ENCODE measurements around the gene ANKK1.

The ANKK1 gene

GRCh38 chr11:113350336-113351067 is 37.1 kb upstream of the ANKK1 start:
- Histone ChIP-seq H3K4me1 (ENCODE audit: insufficient read depth, insufficient read length) (peaks cover 2% of the 10 kb centered on the region), H3K36me3 (ENCODE audit: insufficient read depth, insufficient read length, low read length) (peaks cover 3% of the 10 kb centered on the region), H3K27me3 (ENCODE audit: insufficient read depth, insufficient read length) (no peaks in the 10 kb centered on the region), H3K9me3 (ENCODE audit: insufficient read depth, low read length) (no peaks in the 10 kb centered on the region), H3K4me3 (ENCODE audit: insufficient read length, low read depth) (no peak overlapping the region), H3K9ac (ENCODE audit: insufficient read length, low read depth) (no peak overlapping the region)
- no peak for DNase-seq (ENCODE audit: low read depth, low spot score)
- TF ChIP-seq ZNF274 (IDR thresholded peaks at IDR 0.05; ENCODE audit: low read depth, low read length), result no peak
- no peak for TF ChIP-seq YY1 (IDR thresholded peaks at IDR 0.05; ENCODE audit: insufficient read depth, insufficient read length)
- no peak for TF ChIP-seq SUZ12 (IDR thresholded peaks at IDR 0.05; ENCODE audit: extremely low read depth, insufficient read depth, insufficient read length)

- no peak for TF ChIP-seq YY1 (IDR thresholded peaks at IDR 0.05; ENCODE audit: insufficient read depth, insufficient read length)
- TF ChIP-seq SUZ12 (IDR thresholded peaks at IDR 0.05; ENCODE audit: extremely low read depth, insufficient read depth, insufficient read length), result no peak
- no peak for TF ChIP-seq ZNF274 (IDR thresholded peaks at IDR 0.05; ENCODE audit: low read depth, low read length)
- Histone ChIP-seq H3K9me3 (ENCODE audit: insufficient read depth, low read length) (peaks cover 5% of the 10 kb centered on the region), H3K4me3 (ENCODE audit: insufficient read length, low read depth) (no peak overlapping the region), H3K9ac (ENCODE audit: insufficient read length, low read depth) (no peak overlapping the region), H3K4me1 (ENCODE audit: insufficient read depth, insufficient read length) (peaks cover 2% of the 10 kb centered on the region), H3K27me3 (ENCODE audit: insufficient read depth, insufficient read length) (no peaks in the 10 kb centered on the region), H3K36me3 (ENCODE audit: insufficient read depth, insufficient read length, low read length) (peaks cover 3% of the 10 kb centered on the region)
- DNase-seq (ENCODE audit: low read depth, low spot score), result no peak
Observed at GRCh38 chr11:113351068-113351450, 36.5 kb upstream of the ANKK1 start.

- H3K4me1 ChIP-seq (ENCODE audit: insufficient read depth, insufficient read length), result peaks cover 2% of the 10 kb centered on the region
- no peak for TF ChIP-seq YY1 (IDR thresholded peaks at IDR 0.05; ENCODE audit: insufficient read depth, insufficient read length)
- TF ChIP-seq ZNF274 (IDR thresholded peaks at IDR 0.05; ENCODE audit: low read depth, low read length), result no peak
- TF ChIP-seq SUZ12 (IDR thresholded peaks at IDR 0.05; ENCODE audit: extremely low read depth, insufficient read depth, insufficient read length), result no peak
- DNase-seq (ENCODE audit: low read depth, low spot score), result no peak
Observed at GRCh38 chr11:113351480-113351879, 36.1 kb upstream of the ANKK1 start.

GRCh38 chr11:113356203-113356602 is 31.4 kb upstream of the ANKK1 start:
- Histone ChIP-seq H3K4me3 (ENCODE audit: insufficient read length, low read depth) (no peak overlapping the region), H3K36me3 (ENCODE audit: insufficient read depth, insufficient read length, low read length) (peaks cover 11% of the 10 kb centered on the region), H3K27me3 (ENCODE audit: insufficient read depth, insufficient read length) (no peaks in the 10 kb centered on the region), H3K4me1 (ENCODE audit: insufficient read depth, insufficient read length) (peaks cover 2% of the 10 kb centered on the region), H3K9me3 (ENCODE audit: insufficient read depth, low read length) (peaks cover 9% of the 10 kb centered on the region), H3K9ac (ENCODE audit: insufficient read length, low read depth) (no peak overlapping the region)
- DNase-seq (ENCODE audit: low read depth, low spot score), result no peak
- no peak for TF ChIP-seq ZNF274 (IDR thresholded peaks at IDR 0.05; ENCODE audit: low read depth, low read length)
- no peak for TF ChIP-seq YY1 (IDR thresholded peaks at IDR 0.05; ENCODE audit: insufficient read depth, insufficient read length)

More at GRCh38 chr11:113351480-113351879, 36.1 kb upstream of the ANKK1 start:
- peaks cover 3% of the 10 kb centered on the region for H3K36me3 ChIP-seq (ENCODE audit: insufficient read depth, insufficient read length, low read length)
- no peak overlapping the region for H3K4me3 ChIP-seq (ENCODE audit: insufficient read length, low read depth)
- H3K27me3 ChIP-seq (ENCODE audit: insufficient read depth, insufficient read length), result no peaks in the 10 kb centered on the region
- no peak overlapping the region for H3K9ac ChIP-seq (ENCODE audit: insufficient read length, low read depth)
- peaks cover 9% of the 10 kb centered on the region for H3K9me3 ChIP-seq (ENCODE audit: insufficient read depth, low read length)

- no peaks in the 10 kb centered on the region for H3K9me3 ChIP-seq (ENCODE audit: insufficient read depth, low read length)
- no peaks in the 10 kb centered on the region for H3K27me3 ChIP-seq (ENCODE audit: insufficient read depth, insufficient read length)
- DNase-seq (ENCODE audit: low read depth, low spot score), result no peak
- no peak overlapping the region for H3K4me3 ChIP-seq (ENCODE audit: insufficient read length, low read depth)
- H3K36me3 ChIP-seq (ENCODE audit: insufficient read depth, insufficient read length, low read length), result peaks cover 21% of the 10 kb centered on the region
- TF ChIP-seq ZNF274 (IDR thresholded peaks at IDR 0.05; ENCODE audit: low read depth, low read length) (no peak), SUZ12 (IDR thresholded peaks at IDR 0.05; ENCODE audit: extremely low read depth, insufficient read depth, insufficient read length) (no peak), YY1 (IDR thresholded peaks at IDR 0.05; ENCODE audit: insufficient read depth, insufficient read length) (no peak)
- no peaks in the 10 kb centered on the region for H3K4me1 ChIP-seq (ENCODE audit: insufficient read depth, insufficient read length)
- H3K9ac ChIP-seq (ENCODE audit: insufficient read length, low read depth), result no peak overlapping the region
Observed at GRCh38 chr11:113363406-113363805, 24.2 kb upstream of the ANKK1 start.

- Histone ChIP-seq H3K9me3 (ENCODE audit: insufficient read depth, low read length) (no peaks in the 10 kb centered on the region), H3K27me3 (ENCODE audit: insufficient read depth, insufficient read length) (no peaks in the 10 kb centered on the region), H3K4me3 (ENCODE audit: insufficient read length, low read depth) (no peak overlapping the region), H3K9ac (ENCODE audit: insufficient read length, low read depth) (no peak overlapping the region), H3K4me1 (ENCODE audit: insufficient read depth, insufficient read length) (no peaks in the 10 kb centered on the region), H3K36me3 (ENCODE audit: insufficient read depth, insufficient read length, low read length) (peaks cover 22% of the 10 kb centered on the region)
- DNase-seq (ENCODE audit: low read depth, low spot score), result no peak
- TF ChIP-seq YY1 (IDR thresholded peaks at IDR 0.05; ENCODE audit: insufficient read depth, insufficient read length), result no peak
- no peak for TF ChIP-seq SUZ12 (IDR thresholded peaks at IDR 0.05; ENCODE audit: extremely low read depth, insufficient read depth, insufficient read length)
- no peak for TF ChIP-seq ZNF274 (IDR thresholded peaks at IDR 0.05; ENCODE audit: low read depth, low read length)
Observed at GRCh38 chr11:113363996-113364641, 23.5 kb upstream of the ANKK1 start.

- Histone ChIP-seq H3K4me3 (ENCODE audit: insufficient read length, low read depth) (no peak overlapping the region), H3K27me3 (ENCODE audit: insufficient read depth, insufficient read length) (no peaks in the 10 kb centered on the region), H3K9me3 (ENCODE audit: insufficient read depth, low read length) (no peaks in the 10 kb centered on the region), H3K36me3 (ENCODE audit: insufficient read depth, insufficient read length, low read length) (peaks cover 17% of the 10 kb centered on the region), H3K9ac (ENCODE audit: insufficient read length, low read depth) (no peak overlapping the region), H3K4me1 (ENCODE audit: insufficient read depth, insufficient read length) (no peaks in the 10 kb centered on the region)
- TF ChIP-seq YY1 (IDR thresholded peaks at IDR 0.05; ENCODE audit: insufficient read depth, insufficient read length) (no peak), ZNF274 (IDR thresholded peaks at IDR 0.05; ENCODE audit: low read depth, low read length) (no peak), SUZ12 (IDR thresholded peaks at IDR 0.05; ENCODE audit: extremely low read depth, insufficient read depth, insufficient read length) (no peak)
- DNase-seq (ENCODE audit: low read depth, low spot score), result no peak
Observed at GRCh38 chr11:113365895-113366294, 21.7 kb upstream of the ANKK1 start.
